ENCODE data around the gene PSME3IP1. TPM values are rescaled to one million over a fixed set of nuclear protein-coding genes. Genes with fewer than 3 reads are reported as not detected.

The PSME3IP1 gene
- total RNA-seq, 1 experiment from 2014 or later = 98.4 TPM

DNA sequence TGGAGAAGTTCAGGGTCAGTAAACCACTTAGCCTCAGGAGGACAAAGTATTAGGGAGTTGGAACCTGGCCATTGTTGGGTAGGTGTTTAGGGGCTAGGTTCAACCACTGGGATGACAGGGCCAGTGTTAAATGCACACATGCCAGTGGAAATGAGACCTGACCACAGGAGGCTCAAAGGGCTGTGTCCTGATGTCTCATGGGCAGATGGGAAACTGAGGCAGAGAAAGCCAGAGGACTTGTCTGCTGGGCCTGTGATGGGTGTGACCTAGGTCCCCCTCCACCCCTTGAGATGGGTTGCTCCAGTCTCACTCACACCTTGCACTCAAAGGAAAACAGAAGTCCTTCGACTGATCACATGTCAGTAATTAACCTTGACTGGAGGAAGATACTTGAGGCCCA, 77.4 kb downstream of the PSME3IP1 start:
- H3K9ac ChIP-seq (ENCODE audit: low read length) = no peak overlapping the region
- no peaks in the 10 kb centered on the region for H3K9me3 ChIP-seq (ENCODE audit: low read length)
- H3K27ac ChIP-seq (ENCODE audit: low read length) = no peak overlapping the region
- H2AFZ ChIP-seq (ENCODE audit: low read length) = no peak overlapping the region
- peaks cover 7% of the 10 kb centered on the region for H3K4me1 ChIP-seq (ENCODE audit: low read length)
- H4K20me1 ChIP-seq (ENCODE audit: insufficient read depth, low read depth, low read length) = no peaks in the 10 kb centered on the region
- H3K79me2 ChIP-seq (ENCODE audit: low read length) = no peaks in the 10 kb centered on the region
- no peaks in the 10 kb centered on the region for H3K27me3 ChIP-seq (ENCODE audit: low read length)
- H3K4me2 ChIP-seq (ENCODE audit: low read depth, low read length, poor library complexity, severe bottlenecking) = no peak overlapping the region
- H3K4me3 ChIP-seq (ENCODE audit: low read length) = no peak overlapping the region
- no peak for DNase-seq
- H3K9me2 ChIP-seq (replicated peaks; ENCODE audit: insufficient read depth, low read length) = no peaks in the 10 kb centered on the region
- no peaks in the 10 kb centered on the region for H3K36me3 ChIP-seq (ENCODE audit: insufficient read depth, low read length)

DNA sequence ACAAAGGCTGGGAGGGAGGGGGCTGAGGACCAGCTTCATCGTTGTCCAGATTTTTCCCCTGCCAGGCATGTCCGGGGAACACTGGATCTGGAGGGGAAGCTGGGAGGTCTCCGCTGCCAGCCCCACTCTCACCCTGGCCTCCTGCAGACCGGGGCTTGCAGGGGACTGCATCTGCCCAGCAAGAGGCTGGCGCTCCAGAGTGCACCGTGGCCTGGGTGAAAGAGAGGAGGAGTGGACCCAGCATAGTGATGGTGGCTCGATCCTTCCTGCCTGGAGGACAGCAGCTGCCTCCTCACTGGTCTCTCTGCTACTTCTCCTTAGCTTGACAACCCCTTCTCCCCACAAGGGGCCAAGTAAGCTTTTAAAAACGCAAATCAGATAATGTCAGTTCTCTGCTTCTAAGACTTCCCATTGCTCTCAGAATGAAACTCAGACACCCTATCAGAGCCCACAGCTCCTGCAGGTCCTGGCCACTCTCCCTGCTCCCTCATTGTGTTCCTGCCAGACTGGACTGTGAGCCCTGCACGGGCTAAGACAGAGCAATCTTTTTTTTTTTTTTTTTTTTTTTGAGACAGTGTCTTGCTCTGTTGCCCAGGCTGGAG, 78.4 kb downstream of the PSME3IP1 start:
- Histone ChIP-seq H3K9ac (ENCODE audit: low read length) (no peak overlapping the region), H2AFZ (ENCODE audit: low read length) (no peak overlapping the region), H3K4me3 (ENCODE audit: low read length) (no peak overlapping the region), H3K4me2 (ENCODE audit: low read depth, low read length, poor library complexity, severe bottlenecking) (no peak overlapping the region), H3K36me3 (ENCODE audit: insufficient read depth, low read length) (no peaks in the 10 kb centered on the region), H3K27me3 (ENCODE audit: low read length) (no peaks in the 10 kb centered on the region), H3K4me1 (ENCODE audit: low read length) (peaks cover 7% of the 10 kb centered on the region), H3K9me2 (replicated peaks; ENCODE audit: insufficient read depth, low read length) (no peaks in the 10 kb centered on the region), H3K9me3 (ENCODE audit: low read length) (no peaks in the 10 kb centered on the region), H3K79me2 (ENCODE audit: low read length) (no peaks in the 10 kb centered on the region), H4K20me1 (ENCODE audit: insufficient read depth, low read depth, low read length) (no peaks in the 10 kb centered on the region), H3K27ac (ENCODE audit: low read length) (no peak overlapping the region)
- peak; percentile 55 for DNase-seq

GRCh38 chr16:57106767-57107166, 79.1 kb downstream of the PSME3IP1 start:
- H3K36me3 ChIP-seq (ENCODE audit: insufficient read depth, low read length) = no peaks in the 10 kb centered on the region
- DNase-seq = no peak
- no peaks in the 10 kb centered on the region for H3K9me2 ChIP-seq (replicated peaks; ENCODE audit: insufficient read depth, low read length)

DNA sequence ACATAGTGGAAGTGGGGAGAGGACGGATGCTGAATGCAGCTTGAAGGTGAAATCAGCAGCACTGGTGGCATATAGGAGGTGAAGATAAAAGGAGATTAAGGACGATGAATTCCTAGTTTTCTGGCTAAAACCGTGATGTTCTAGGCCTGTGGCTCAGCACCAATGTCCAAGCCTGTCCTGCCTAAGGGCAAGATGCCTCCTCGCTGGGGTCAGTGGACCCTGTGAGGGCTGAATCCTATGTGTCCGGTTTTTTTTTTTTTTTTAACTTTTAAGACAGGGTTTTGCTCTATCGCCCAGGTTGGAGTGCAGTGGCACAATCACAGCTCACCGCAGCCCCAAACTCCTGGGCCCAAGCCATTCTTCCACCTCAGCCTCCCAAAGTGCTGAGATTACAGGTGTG, 80.7 kb downstream of the PSME3IP1 start:
- H3K9me3 ChIP-seq (ENCODE audit: low read length) = no peaks in the 10 kb centered on the region
- no peaks in the 10 kb centered on the region for H4K20me1 ChIP-seq (ENCODE audit: insufficient read depth, low read depth, low read length)
- H3K9me2 ChIP-seq (replicated peaks; ENCODE audit: insufficient read depth, low read length) = no peaks in the 10 kb centered on the region
- H3K4me2 ChIP-seq (ENCODE audit: low read depth, low read length, poor library complexity, severe bottlenecking) = no peak overlapping the region
- no peak overlapping the region for H3K9ac ChIP-seq (ENCODE audit: low read length)
- H3K27ac ChIP-seq (ENCODE audit: low read length) = no peak overlapping the region
- H3K79me2 ChIP-seq (ENCODE audit: low read length) = no peaks in the 10 kb centered on the region
- H3K4me3 ChIP-seq (ENCODE audit: low read length) = no peak overlapping the region
- no peak for DNase-seq
- no peak overlapping the region for H2AFZ ChIP-seq (ENCODE audit: low read length)
- peaks cover 7% of the 10 kb centered on the region for H3K4me1 ChIP-seq (ENCODE audit: low read length)
- no peaks in the 10 kb centered on the region for H3K36me3 ChIP-seq (ENCODE audit: insufficient read depth, low read length)
- no peaks in the 10 kb centered on the region for H3K27me3 ChIP-seq (ENCODE audit: low read length)

More at GRCh38 chr16:57106767-57107166, 79.1 kb downstream of the PSME3IP1 start:
- H3K79me2 ChIP-seq (ENCODE audit: low read length) = no peaks in the 10 kb centered on the region
- H3K9me3 ChIP-seq (ENCODE audit: low read length) = no peaks in the 10 kb centered on the region
- no peaks in the 10 kb centered on the region for H3K27me3 ChIP-seq (ENCODE audit: low read length)
- no peak overlapping the region for H3K27ac ChIP-seq (ENCODE audit: low read length)
- no peaks in the 10 kb centered on the region for H4K20me1 ChIP-seq (ENCODE audit: insufficient read depth, low read depth, low read length)
- no peak overlapping the region for H3K4me2 ChIP-seq (ENCODE audit: low read depth, low read length, poor library complexity, severe bottlenecking)
- H3K4me3 ChIP-seq (ENCODE audit: low read length) = no peak overlapping the region
- peaks cover 7% of the 10 kb centered on the region for H3K4me1 ChIP-seq (ENCODE audit: low read length)
- H3K9ac ChIP-seq (ENCODE audit: low read length) = no peak overlapping the region
- no peak overlapping the region for H2AFZ ChIP-seq (ENCODE audit: low read length)

DNA sequence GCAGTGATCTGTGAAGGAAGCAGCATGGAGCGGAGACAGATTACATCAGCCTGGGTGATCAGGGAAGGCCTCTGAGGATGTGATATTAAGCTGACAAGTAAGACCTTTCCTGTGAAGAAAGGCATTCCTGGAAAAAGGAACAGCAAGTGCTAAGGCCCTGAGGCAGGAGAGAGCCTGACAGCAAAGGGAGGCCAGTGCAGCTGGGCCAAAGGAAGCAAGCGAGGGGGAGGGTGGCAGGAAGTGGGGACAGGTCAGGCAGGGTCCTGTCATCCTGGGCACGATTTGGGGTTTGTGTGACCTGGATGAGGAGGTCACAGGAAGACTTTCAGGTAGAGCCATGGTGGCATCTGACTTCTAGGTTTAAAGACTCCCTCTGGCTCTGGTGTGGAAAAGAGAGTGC, 81.1 kb downstream of the PSME3IP1 start:
- Histone ChIP-seq H3K79me2 (ENCODE audit: low read length) (no peaks in the 10 kb centered on the region), H3K4me2 (ENCODE audit: low read depth, low read length, poor library complexity, severe bottlenecking) (no peak overlapping the region), H3K4me1 (ENCODE audit: low read length) (peaks cover 7% of the 10 kb centered on the region), H3K9me2 (replicated peaks; ENCODE audit: insufficient read depth, low read length) (no peaks in the 10 kb centered on the region), H3K4me3 (ENCODE audit: low read length) (no peak overlapping the region), H3K27ac (ENCODE audit: low read length) (no peak overlapping the region), H2AFZ (ENCODE audit: low read length) (no peak overlapping the region), H4K20me1 (ENCODE audit: insufficient read depth, low read depth, low read length) (no peaks in the 10 kb centered on the region), H3K36me3 (ENCODE audit: insufficient read depth, low read length) (no peaks in the 10 kb centered on the region), H3K27me3 (ENCODE audit: low read length) (no peaks in the 10 kb centered on the region), H3K9me3 (ENCODE audit: low read length) (no peaks in the 10 kb centered on the region), H3K9ac (ENCODE audit: low read length) (no peak overlapping the region)
- DNase-seq = no peak

DNA sequence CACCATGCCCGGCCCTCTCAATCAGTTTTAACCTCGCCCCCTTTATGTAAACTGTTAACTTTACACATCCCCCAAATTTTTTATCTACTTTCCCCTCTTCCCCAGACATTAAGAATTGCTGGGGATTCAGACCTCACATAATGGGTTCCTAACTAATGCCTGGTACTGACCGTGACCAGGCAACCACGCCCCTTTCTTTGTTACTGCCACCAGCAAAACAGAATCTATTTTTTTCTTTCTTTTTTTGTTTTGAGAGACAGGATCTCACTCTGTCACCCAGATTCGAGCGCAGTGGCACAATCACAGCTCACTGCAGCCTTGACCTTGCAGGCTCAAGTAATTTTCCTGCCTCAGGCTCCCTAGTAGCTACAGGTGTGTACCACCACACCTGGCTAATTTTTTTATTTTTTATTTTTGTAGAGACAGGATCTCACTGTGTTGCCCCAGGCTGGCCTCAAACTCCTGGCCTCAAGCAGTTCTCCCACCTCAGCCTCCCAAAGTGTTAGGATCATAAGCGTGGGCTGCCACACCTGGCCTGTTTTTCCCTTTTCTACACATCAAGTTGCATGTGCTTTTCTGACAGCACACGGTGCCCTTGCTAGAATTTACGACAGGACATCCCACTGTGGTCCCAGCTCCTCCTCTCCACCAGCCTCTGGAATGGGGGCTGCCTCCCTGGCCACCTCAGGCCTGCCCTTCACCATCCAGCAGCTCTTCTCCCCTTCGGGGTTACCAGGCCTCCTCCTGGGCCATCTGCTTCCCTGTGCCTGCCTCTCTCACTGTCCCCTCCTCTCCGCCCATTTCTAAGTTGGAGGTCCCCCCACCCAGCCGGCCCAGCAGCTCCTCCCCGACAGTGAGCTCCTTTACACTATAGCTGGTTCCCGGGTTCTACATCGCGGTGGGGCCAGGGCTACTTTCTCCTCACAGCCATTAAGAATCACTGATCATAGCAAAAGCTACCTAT, 82.7 kb downstream of the PSME3IP1 start:
- Histone ChIP-seq H3K4me3 (ENCODE audit: low read length) (no peak overlapping the region), H3K9ac (ENCODE audit: low read length) (no peak overlapping the region), H3K36me3 (ENCODE audit: insufficient read depth, low read length) (no peaks in the 10 kb centered on the region), H3K4me2 (ENCODE audit: low read depth, low read length, poor library complexity, severe bottlenecking) (no peak overlapping the region), H4K20me1 (ENCODE audit: insufficient read depth, low read depth, low read length) (no peaks in the 10 kb centered on the region), H3K9me2 (replicated peaks; ENCODE audit: insufficient read depth, low read length) (no peaks in the 10 kb centered on the region), H3K9me3 (ENCODE audit: low read length) (no peaks in the 10 kb centered on the region), H3K79me2 (ENCODE audit: low read length) (no peaks in the 10 kb centered on the region), H3K4me1 (ENCODE audit: low read length) (peaks cover 12% of the 10 kb centered on the region), H3K27ac (ENCODE audit: low read length) (no peak overlapping the region), H2AFZ (ENCODE audit: low read length) (no peak overlapping the region), H3K27me3 (ENCODE audit: low read length) (no peaks in the 10 kb centered on the region)
- DNase-seq = no peak

Other genes starting within 250 kb of the PSME3IP1 start
- 0.32 and 0.48 TPM in 2 replicates for gene CETP, start 224.1 kb downstream of the PSME3IP1 start, total RNA-seq (2014; rRNA removed; shearing (Covaris generic); ENCODE audit: low replicate concordance)
- gene NLRC5, start 196.5 kb downstream of the PSME3IP1 start, total RNA-seq (2014; rRNA removed; shearing (Covaris generic); ENCODE audit: low replicate concordance) = 103 and 116 TPM in 2 replicates
- 4.6 and 5.1 TPM in 2 replicates for gene CPNE2, start 93.5 kb downstream of the PSME3IP1 start, total RNA-seq (2014; rRNA removed; shearing (Covaris generic); ENCODE audit: low replicate concordance)
- 23.7 and 26.4 TPM in 2 replicates for gene RSPRY1, start 290 bp upstream of the PSME3IP1 start, total RNA-seq (2014; rRNA removed; shearing (Covaris generic); ENCODE audit: low replicate concordance)
- gene ARL2BP, start 59.2 kb upstream of the PSME3IP1 start, total RNA-seq (2014; rRNA removed; shearing (Covaris generic); ENCODE audit: low replicate concordance) = 44.5 and 96.8 TPM in 2 replicates
- not detected in 2 replicates for gene PLLP, start 98.6 kb upstream of the PSME3IP1 start, total RNA-seq (2014; rRNA removed; shearing (Covaris generic); ENCODE audit: low replicate concordance)
- gene CCL22, start 172.7 kb upstream of the PSME3IP1 start, total RNA-seq (2014; rRNA removed; shearing (Covaris generic); ENCODE audit: low replicate concordance) = not detected in 2 replicates
- gene CX3CL1, start 186.5 kb upstream of the PSME3IP1 start, total RNA-seq (2014; rRNA removed; shearing (Covaris generic); ENCODE audit: low replicate concordance) = not detected in 2 replicates
- gene CCL17, start 218.7 kb upstream of the PSME3IP1 start, total RNA-seq (2014; rRNA removed; shearing (Covaris generic); ENCODE audit: low replicate concordance) = not detected in 2 replicates

All from Karpas-422 (cell line).